IMR-90 (cell line): ENCODE data around the gene C11orf86. TPM values are rescaled to one million over a fixed set of nuclear protein-coding genes. Genes with fewer than 3 reads are reported as not detected.

Experiments
- ATAC-seq: fragments of 200-7000 bp; cut with Tn5 transposase; 2 replicates; pipeline ENCODE4 v1.9.1; 2020; ENCODE audit warnings: low read depth, mild to moderate bottlenecking, moderate library complexity
- BruUV-seq: library from RNA; stranded (reverse); fragments of 400-500 nt; replicated peaks from 2 replicates; lab custom pipeline; 2021; lab: Mats Ljungman, UMichigan
- CTCF ChIA-PET: fragments of 300-600 bp; formaldehyde crosslinking; extraction: SDS; loops from one replicate; lab custom pipeline; 2021; ENCODE audit warnings: antibody characterized with exemption; lab: Yijun Ruan, JAX
- POLR2A ChIA-PET: fragments of 300-600 bp; sonication (Branson Sonifier 250); formaldehyde crosslinking; loops from one replicate; lab custom pipeline; 2022; ENCODE audit warnings: antibody characterized with exemption; ENCODE audit not compliant: unreplicated experiment; lab: Charles Lee
- DNase-seq: peaks from one replicate; pipeline ENCODE4 v3.0.0; 2013
- H2AFZ ChIP-seq: replicated peaks from 2 replicates; pipeline ENCODE3; 2013; ENCODE audit warnings: low read length, mild to moderate bottlenecking; ENCODE audit not compliant: poor library complexity
- H2AK5ac ChIP-seq: 2 replicates; pipeline ENCODE4 v1.6.1; 2013; ENCODE audit warnings: low read depth, low read length, inconsistent platforms
- H2AK9ac ChIP-seq: replicated peaks from 2 replicates; pipeline ENCODE3; 2013; ENCODE audit warnings: mild to moderate bottlenecking, low read depth, low read length, moderate library complexity; ENCODE audit not compliant: poor library complexity
- H2BK120ac ChIP-seq: 2 replicates; pipeline ENCODE4 v1.6.1; 2013; ENCODE audit warnings: low read depth, low read length, inconsistent platforms
- H2BK15ac ChIP-seq: 3 replicates; pipeline ENCODE4 v1.6.1; 2013; ENCODE audit warnings: low read depth, low read length, inconsistent platforms
- H2BK20ac ChIP-seq: 2 replicates; pipeline ENCODE4 v1.6.1; 2013; ENCODE audit warnings: low read depth, mild to moderate bottlenecking, inconsistent platforms, low read length, moderate library complexity
- H2BK5ac ChIP-seq: 2 replicates; pipeline ENCODE4 v1.6.1; 2013; ENCODE audit warnings: mild to moderate bottlenecking, low read depth, low read length, inconsistent platforms; ENCODE audit not compliant: poor library complexity, severe bottlenecking
- H3K14ac ChIP-seq: replicated peaks from 2 replicates; pipeline ENCODE4 v1.6.1; 2013; ENCODE audit warnings: low read depth, low read length, inconsistent platforms
- H3K18ac ChIP-seq: 2 replicates; pipeline ENCODE4 v1.6.1; 2013; ENCODE audit warnings: low read depth, low read length, control low read depth
- H3K23ac ChIP-seq: 2 replicates; pipeline ENCODE4 v1.6.1; 2013; ENCODE audit warnings: low read depth, low read length, inconsistent platforms
- H3K27ac ChIP-seq: 2 replicates; pipeline ENCODE4 v1.5.1; 2013; ENCODE audit warnings: mild to moderate bottlenecking, control low read depth, low read length; ENCODE audit not compliant: insufficient read depth
- H3K27me3 ChIP-seq: 2 replicates; pipeline ENCODE4 v1.6.1; 2013; ENCODE audit warnings: low read length; ENCODE audit not compliant: control insufficient read depth, insufficient read depth
- H3K36me3 ChIP-seq: 2 replicates; pipeline ENCODE4 v1.6.1; 2013; ENCODE audit warnings: low read length, mixed read lengths; ENCODE audit not compliant: control insufficient read depth, insufficient read depth
- H3K4ac ChIP-seq: 2 replicates; pipeline ENCODE4 v1.6.1; 2013; ENCODE audit warnings: low read depth, low read length, inconsistent platforms
- H3K4me1 ChIP-seq: 2 replicates; pipeline ENCODE4 v1.6.1; 2013; ENCODE audit warnings: low read length, mixed read lengths; ENCODE audit not compliant: control insufficient read depth, insufficient read depth
- H3K4me2 ChIP-seq: 2 replicates; pipeline ENCODE4 v1.6.1; 2013; ENCODE audit warnings: low read depth, mild to moderate bottlenecking, control low read depth, low read length, moderate library complexity
- H3K4me3 ChIP-seq: 2 replicates; pipeline ENCODE4 v1.5.1; 2013; ENCODE audit warnings: low read depth, mild to moderate bottlenecking, control low read depth, low read length, moderate library complexity; ENCODE audit not compliant: insufficient read depth
- H3K56ac ChIP-seq: 2 replicates; pipeline ENCODE4 v1.6.1; 2013; ENCODE audit warnings: low read length, inconsistent platforms; ENCODE audit not compliant: insufficient read depth; ENCODE audit errors: extremely low read depth
- H3K79me1 ChIP-seq, 2 experiments: 2 replicates each; pipeline ENCODE4 v1.6.1; 2013; ENCODE audit warnings: low read length in 2 of 2, inconsistent platforms in 1 of 2, low read depth in 1 of 2
- H3K9ac ChIP-seq: 2 replicates; pipeline ENCODE4 v1.6.1; 2013; ENCODE audit warnings: low read depth, low read length, control low read depth
- H3K9me1 ChIP-seq: 2 replicates; pipeline ENCODE4 v1.6.1; 2013; ENCODE audit warnings: low read length, inconsistent platforms; ENCODE audit not compliant: insufficient read depth
- H3K9me3 ChIP-seq: 2 replicates; pipeline ENCODE4 v1.6.1; 2013; ENCODE audit warnings: low read length; ENCODE audit not compliant: control insufficient read depth, insufficient read depth
- H4K20me1 ChIP-seq: 2 replicates; pipeline ENCODE4 v1.6.1; 2013; ENCODE audit warnings: low read length, inconsistent platforms; ENCODE audit not compliant: insufficient read depth
- H4K5ac ChIP-seq: 2 replicates; pipeline ENCODE4 v1.6.1; 2013; ENCODE audit warnings: mild to moderate bottlenecking, low read depth, low read length, control low read depth
- H4K8ac ChIP-seq, 2 experiments: 2 replicates each; pipeline ENCODE4 v1.6.1; 2013; ENCODE audit warnings: low read depth in 2 of 2, low read length in 2 of 2, control low read depth in 1 of 2, inconsistent platforms in 1 of 2
- H4K91ac ChIP-seq: 2 replicates; pipeline ENCODE4 v1.6.1; 2013; ENCODE audit warnings: low read depth, low read length, inconsistent platforms; ENCODE audit not compliant: insufficient read depth
- BHLHE40 ChIP-seq: fragments of 150-350 bp; IDR thresholded peaks from 2 replicates; pipeline ENCODE4 v1.6.1; 2016; ENCODE audit warnings: mild to moderate bottlenecking, low read depth, low read length
- CEBPB ChIP-seq: IDR thresholded peaks from 2 replicates; pipeline ENCODE4 v1.6.1; 2012; ENCODE audit warnings: low read depth, low read length, improper control_type of control experiment
- CHD1 ChIP-seq: IDR thresholded peaks from 2 replicates; pipeline ENCODE4 v1.6.1; 2012; ENCODE audit warnings: low read depth, low read length, improper control_type of control experiment
- CTCF ChIP-seq: conservative IDR thresholded peaks from 2 replicates; pipeline ENCODE4 v1.5.1; 2012; ENCODE audit warnings: mild to moderate bottlenecking, low read depth, low read length, improper control_type of control experiment
- FOS ChIP-seq: fragments of 150-350 bp; IDR thresholded peaks from 2 replicates; pipeline ENCODE4 v1.6.1; 2016; ENCODE audit warnings: low read depth, low read length
- MAFK ChIP-seq: IDR thresholded peaks from 2 replicates; pipeline ENCODE4 v1.6.1; 2012; ENCODE audit warnings: low read depth, low read length, improper control_type of control experiment
- MAZ ChIP-seq: IDR thresholded peaks from 2 replicates; pipeline ENCODE4 v1.6.1; 2012; ENCODE audit warnings: low read depth, mild to moderate bottlenecking, low read length, improper control_type of control experiment, moderate library complexity, borderline replicate concordance
- MXI1 ChIP-seq: IDR thresholded peaks from 2 replicates; pipeline ENCODE4 v1.6.1; 2012; ENCODE audit warnings: low read depth, mild to moderate bottlenecking, low read length, moderate library complexity, borderline replicate concordance
- NFE2L2 ChIP-seq: fragments of 150-350 bp; IDR thresholded peaks from 2 replicates; pipeline ENCODE4 v1.6.1; 2016; ENCODE audit warnings: low read depth, mild to moderate bottlenecking, low read length
- POLR2A ChIP-seq: IDR thresholded peaks from 2 replicates; pipeline ENCODE4 v1.6.1; 2012; ENCODE audit warnings: mild to moderate bottlenecking, low read depth, low read length
- RAD21 ChIP-seq: IDR thresholded peaks from 2 replicates; pipeline ENCODE4 v1.6.1; 2012; ENCODE audit warnings: low read length, improper control_type of control experiment
- RCOR1 ChIP-seq: IDR thresholded peaks from 2 replicates; pipeline ENCODE4 v1.6.1; 2012; ENCODE audit warnings: mild to moderate bottlenecking, low read length, improper control_type of control experiment; ENCODE audit not compliant: insufficient replicate concordance
- RFX5 ChIP-seq: IDR thresholded peaks from 2 replicates; pipeline ENCODE4 v1.8.0; 2012; ENCODE audit warnings: low read depth, mild to moderate bottlenecking, low read length, moderate library complexity
- SMC3 ChIP-seq: fragments of 150-350 bp; IDR thresholded peaks from 2 replicates; pipeline ENCODE4 v1.6.1; 2016; ENCODE audit warnings: low read depth, mild to moderate bottlenecking, antibody characterized with exemption, low read length, moderate library complexity
- USF2 ChIP-seq: fragments of 150-350 bp; IDR thresholded peaks from 2 replicates; pipeline ENCODE4 v1.6.1; 2017; ENCODE audit warnings: mild to moderate bottlenecking, antibody characterized with exemption, low read length, low read depth
- WGBS, 2 experiments: methylation state at CpG; one replicate each; pipeline versions ENCODE4 v1.1.5 to v1.1.7; 2013; ENCODE audit warnings: missing lambda C conversion rate in 2 of 2; ENCODE audit not compliant: insufficient read length in 1 of 2; ENCODE audit errors: extremely low coverage in 2 of 2; 5-methylcytosine and 5-hydroxymethylcytosine counted together
- dilution Hi-C: fragments of 300-500 bp; cut with HindIII; formaldehyde crosslinking; loops from one replicate; pipeline ENCODE4 v1.14.3; 2018; ENCODE audit warnings: low sequenced_read_pairs; ENCODE audit not compliant: unreplicated experiment
- in situ Hi-C: fragments of 300-500 bp; cut with MboI; formaldehyde crosslinking; loops from 3 replicates; pipeline ENCODE4 v1.14.3; 2019; ENCODE audit warnings: low sequenced_read_pairs, inconsistent platforms, mixed read lengths
- intact Hi-C: fragments of 100-400 bp; cut with micrococcal nuclease; formaldehyde crosslinking; loops from 2 replicates; pipeline ENCODE4 v1.10.0; 2022
- polyA plus RNA-seq, 3 experiments: library from polyadenylated mRNA; depleted of rRNA; stranded (reverse); fragments of >200 nt; gene quantifications; 2 replicates each; pipeline ENCODE4 v1.2.3, GENCODE V29; 2012; ENCODE audit warnings: low replicate concordance in 1 of 3
- total RNA-seq: library from RNA; depleted of rRNA; stranded (reverse); fragments of >200 nt; gene quantifications from 2 replicates; pipeline ENCODE4 v1.2.3, GENCODE V29; 2012
- TF ChIP-seq, protein P1 (sequence below): fragments of 150-350 bp; IDR thresholded peaks from 2 replicates; pipeline ENCODE4 v1.6.1; 2016; ENCODE audit warnings: low read depth, mild to moderate bottlenecking, low read length, moderate library complexity, borderline replicate concordance

Gene C11orf86
- total and polyA plus RNA-seq, 2 of the 4 experiments (the other 2 are of a cell fraction): not detected

DNA sequence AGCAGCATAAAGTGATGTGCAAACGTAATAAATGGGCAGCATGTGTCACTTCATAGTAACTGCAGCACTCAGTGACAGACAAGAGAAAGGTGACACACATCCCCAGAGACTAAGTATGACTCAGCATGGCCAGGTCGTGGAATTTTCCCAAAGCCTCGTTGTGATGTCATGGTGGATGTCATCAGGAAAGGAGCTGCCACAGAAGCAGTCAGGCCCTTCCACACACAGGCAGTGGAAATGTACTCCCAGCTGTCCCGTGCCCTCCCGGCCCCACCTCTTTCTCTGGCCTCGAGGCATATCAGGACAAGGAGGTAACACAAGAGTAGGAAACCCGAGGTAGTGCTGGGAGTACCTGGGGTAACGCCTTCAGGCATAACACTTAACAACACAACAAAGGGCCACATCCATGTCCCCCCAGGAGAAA lies 25.0 kb upstream of the C11orf86 start:
- in situ Hi-C loops (no loop called here), intact Hi-C loops (no loop called here), dilution Hi-C loops (no loop called here)
- ATAC-seq (peak; percentile 64), DNase-seq (peak; percentile 94)
- H4K8ac ChIP-seq: peak overlapping the region; percentile 14 to 80; a peak in 2 of 4 replicates
- peaks cover 11% of the 10 kb centered on the region for H3K4me1 ChIP-seq
- H3K4ac ChIP-seq: peak overlapping the region; percentile 90
- no peak overlapping the region for H3K4me2 ChIP-seq
- peak overlapping the region; percentile 91 for H2AK5ac ChIP-seq
- H2AK9ac ChIP-seq: peak overlapping the region; percentile 88
- H3K36me3 ChIP-seq: peaks cover 19% of the 10 kb centered on the region; the same call in 1 of the 2 replicates
- peak overlapping the region; percentile 83 for H4K91ac ChIP-seq
- H4K5ac ChIP-seq: peak overlapping the region; percentile 86
- no peaks in the 10 kb centered on the region for H4K20me1 ChIP-seq
- peak overlapping the region; percentile 78 for H2BK5ac ChIP-seq
- peak overlapping the region; percentile 84 for H3K14ac ChIP-seq
- no peak overlapping the region for H3K4me3 ChIP-seq
- H3K27me3 ChIP-seq: no peaks in the 10 kb centered on the region
- peak overlapping the region; percentile 85 for H2AFZ ChIP-seq
- H3K23ac ChIP-seq: peak overlapping the region; percentile 80; the same call in 1 of the 2 replicates
- WGBS, 2 experiments: no CpG with 5 or more reads among the region's 8 CpGs
- TF ChIP-seq CTCF (no peak), MAZ (peak; percentile 10; the same call in 1 of the 2 replicates), CHD1 (no peak), POLR2A (no peak), MAFK (no peak; the same call in 1 of the 2 replicates), BHLHE40 (peak; percentile 54; the same call in 1 of the 2 replicates), RAD21 (no peak), USF2 (no peak), CEBPB (peak; percentile 17; the same call in 1 of the 2 replicates), SMC3 (peak; percentile 13; the same call in 1 of the 2 replicates), FOS (peak; percentile 84), MXI1 (no peak), NFE2L2 (peak; percentile 94), RCOR1 (no peak), RFX5 (no peak)
- TF ChIP-seq, protein P1, sequence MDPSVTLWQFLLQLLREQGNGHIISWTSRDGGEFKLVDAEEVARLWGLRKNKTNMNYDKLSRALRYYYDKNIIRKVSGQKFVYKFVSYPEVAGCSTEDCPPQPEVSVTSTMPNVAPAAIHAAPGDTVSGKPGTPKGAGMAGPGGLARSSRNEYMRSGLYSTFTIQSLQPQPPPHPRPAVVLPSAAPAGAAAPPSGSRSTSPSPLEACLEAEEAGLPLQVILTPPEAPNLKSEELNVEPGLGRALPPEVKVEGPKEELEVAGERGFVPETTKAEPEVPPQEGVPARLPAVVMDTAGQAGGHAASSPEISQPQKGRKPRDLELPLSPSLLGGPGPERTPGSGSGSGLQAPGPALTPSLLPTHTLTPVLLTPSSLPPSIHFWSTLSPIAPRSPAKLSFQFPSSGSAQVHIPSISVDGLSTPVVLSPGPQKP: no peak
- H2BK15ac ChIP-seq: peak overlapping the region; percentile 87; the same call in 2 of the 3 replicates
- peaks cover 0 to 30% of the 10 kb centered on the region in 2 experiments for H3K79me1 ChIP-seq
- BruUV-seq: no TSS peak
- H3K9me1 ChIP-seq: peaks cover 17% of the 10 kb centered on the region
- no peaks in the 10 kb centered on the region for H3K9me3 ChIP-seq
- ChIA-PET CTCF (no interaction called here), POLR2A (no interaction called here)
- H3K18ac ChIP-seq: peak overlapping the region; percentile 63; the same call in 1 of the 2 replicates
- H2BK120ac ChIP-seq: peak overlapping the region; percentile 80
- peak overlapping the region; percentile 24 for H3K27ac ChIP-seq
- H3K56ac ChIP-seq: no peak overlapping the region
- H2BK20ac ChIP-seq: peak overlapping the region; percentile 62; the same call in 1 of the 2 replicates
- H3K9ac ChIP-seq: peak overlapping the region; percentile 37; the same call in 1 of the 2 replicates
